NCI-H2081 treated with DMSO at 0.1 percent for 48 hours (cell line): Measurements from ENCODE around the gene TMEM9B.
"Not testable (repeated sequence)": the region's sequence is repeated elsewhere in the genome, so short reads cannot be mapped to it uniquely, and the experiment has no call there.

Experiments used
- DNase-seq: peaks from one replicate; lab custom pipeline; 2025; lab: John Stamatoyannopoulos, UW

TMEM9B gene

DNA sequence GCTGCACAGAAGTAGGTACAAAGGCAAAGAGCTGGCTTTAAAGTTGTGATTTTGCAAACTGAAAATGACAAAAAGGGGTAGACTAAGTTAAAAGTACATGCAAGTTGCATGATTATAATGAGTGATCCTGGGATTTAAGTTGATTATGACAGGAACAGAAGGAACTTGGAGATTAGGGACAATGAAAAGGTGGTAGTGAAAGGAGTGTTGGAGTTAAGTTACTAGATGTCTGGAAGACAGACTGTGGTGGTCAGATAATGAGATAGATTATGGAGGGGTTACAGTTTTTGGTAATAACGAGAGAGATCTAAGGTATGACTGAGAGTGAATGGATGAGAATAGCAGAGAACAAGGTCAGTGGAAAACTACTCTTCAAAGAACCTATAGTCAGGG, 7.7 kb upstream of the TMEM9B start:
- no peak for DNase-seq

DNA sequence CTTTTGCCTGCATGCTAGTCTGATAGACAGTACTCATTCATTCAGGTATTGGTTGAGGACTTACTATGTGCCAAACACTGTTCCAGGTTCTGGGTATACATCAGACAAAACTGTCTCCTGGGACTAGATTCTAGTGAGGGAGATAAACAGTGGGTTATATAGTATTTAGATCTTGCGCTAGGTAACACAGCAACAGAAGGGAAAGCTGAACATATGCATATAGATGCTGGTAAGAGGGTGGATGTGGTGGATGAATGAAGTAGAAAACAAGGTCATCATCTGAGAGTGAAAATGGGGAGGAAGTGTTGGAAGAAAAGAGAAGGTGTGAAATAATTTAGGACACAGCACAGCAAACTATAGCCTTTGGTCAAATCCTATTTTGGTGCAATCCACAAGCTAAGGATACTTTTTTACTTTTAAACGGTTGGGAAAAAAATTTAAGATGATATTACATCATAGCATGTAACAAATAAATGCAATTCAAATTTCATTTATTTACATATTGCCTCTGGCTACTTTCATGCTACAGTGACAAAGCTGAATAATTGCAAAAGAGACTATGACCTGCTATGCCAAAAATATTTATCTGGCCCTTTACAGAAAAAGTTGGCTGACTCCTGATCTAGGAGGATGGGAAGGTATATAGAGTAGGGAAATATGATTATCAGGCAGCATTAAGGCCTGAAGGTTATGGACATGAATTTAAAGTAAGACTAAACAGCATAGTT, 7.1 kb upstream of the TMEM9B start:
- no peak for DNase-seq

DNA sequence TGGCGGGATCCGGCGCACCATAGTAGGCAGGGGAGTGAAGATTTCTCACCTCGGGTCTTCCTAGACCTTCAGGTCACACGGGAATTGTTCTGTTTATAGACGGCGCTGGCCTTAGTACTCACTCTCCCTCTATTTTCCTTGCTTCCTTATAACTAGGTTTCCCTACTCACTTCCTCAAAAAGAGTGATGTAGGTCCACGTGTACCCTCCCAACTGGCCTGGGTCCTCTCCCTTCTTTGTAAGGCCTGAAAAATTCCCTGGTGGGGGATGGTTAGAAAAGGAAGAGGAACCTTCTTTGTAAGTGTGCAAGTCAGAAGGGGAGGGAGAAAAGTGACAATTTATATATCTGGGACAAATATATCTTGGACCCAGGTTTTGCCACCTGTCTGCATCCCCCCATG, 2.9 kb upstream of the TMEM9B start:
- no peak for DNase-seq

DNA sequence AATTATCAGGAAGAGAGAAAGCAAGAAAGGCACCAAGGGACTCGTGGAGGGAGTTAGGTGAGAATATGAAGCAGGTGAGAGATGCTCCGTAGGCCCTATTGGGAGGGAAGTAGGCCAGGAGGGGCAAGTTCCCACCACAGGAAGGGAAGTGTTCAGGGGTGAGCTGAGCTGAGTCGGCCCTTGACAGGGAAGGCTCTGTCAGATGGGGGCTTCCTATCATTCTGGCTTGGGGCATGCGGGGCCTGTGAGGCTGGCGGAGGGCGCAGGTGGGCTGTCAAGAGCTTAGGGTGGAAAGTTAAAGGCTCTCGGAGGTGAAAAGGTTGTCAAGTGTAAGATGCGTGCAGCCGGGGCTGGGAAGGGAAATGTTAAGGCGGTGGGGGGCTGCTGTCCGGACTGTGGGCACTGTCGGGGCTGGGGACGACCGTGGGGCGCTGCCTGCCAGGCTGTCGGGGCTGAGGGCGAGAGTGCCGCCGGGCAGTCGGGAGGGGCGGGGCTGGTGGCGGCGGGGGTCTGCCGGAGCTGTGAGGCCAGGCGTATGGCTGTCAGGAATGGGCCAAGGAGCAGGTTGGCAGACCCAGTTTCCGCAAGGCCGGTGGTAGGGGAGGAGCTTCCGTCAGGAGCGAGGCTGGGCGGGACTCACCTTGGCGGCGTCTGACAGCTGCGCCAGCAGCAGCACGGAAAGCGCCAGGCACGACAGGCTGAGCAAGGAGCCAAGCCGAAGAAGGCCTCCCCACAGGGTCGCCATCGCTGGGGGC, 496 bp downstream of the TMEM9B start:
- DNase-seq: peak; percentile 24

DNA sequence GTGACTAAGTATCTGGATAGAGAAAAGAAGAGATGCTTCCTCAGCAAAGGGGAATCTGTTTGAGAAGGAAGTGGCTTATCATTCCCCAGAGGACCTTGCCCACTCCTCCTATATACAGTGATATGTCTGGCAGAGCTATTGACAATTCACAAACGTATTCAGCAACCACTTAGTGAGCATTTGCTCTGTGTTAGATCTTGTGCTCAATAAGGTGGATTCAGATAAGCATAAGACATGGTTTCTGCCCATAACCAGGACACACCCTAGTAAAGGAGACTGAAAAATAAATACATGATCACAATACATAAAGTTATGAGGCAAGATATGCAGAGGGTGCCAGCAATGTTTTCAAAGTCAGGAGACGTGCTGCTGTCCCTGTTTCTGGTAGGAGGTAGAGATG, 1.4 kb downstream of the TMEM9B start:
- no peak for DNase-seq

DNA sequence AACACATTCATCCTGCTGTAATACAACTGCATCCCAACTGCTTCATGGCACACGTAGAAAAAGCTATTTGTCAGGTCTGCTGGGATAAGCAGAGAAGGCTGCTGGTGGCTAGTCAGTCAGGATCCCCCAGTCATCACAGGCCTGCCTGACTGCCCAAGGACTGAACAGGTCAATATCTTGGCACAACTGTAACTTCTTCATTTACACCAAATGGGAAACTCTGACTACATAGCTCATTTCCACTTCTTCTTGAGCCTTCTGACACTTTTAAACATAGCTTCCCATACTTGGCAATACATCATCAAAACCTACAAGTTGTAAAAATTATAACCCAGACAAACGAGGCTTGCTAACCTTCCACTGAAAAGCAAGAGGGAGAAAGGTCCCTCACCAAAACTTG, 2.8 kb downstream of the TMEM9B start:
- no peak for DNase-seq

DNA sequence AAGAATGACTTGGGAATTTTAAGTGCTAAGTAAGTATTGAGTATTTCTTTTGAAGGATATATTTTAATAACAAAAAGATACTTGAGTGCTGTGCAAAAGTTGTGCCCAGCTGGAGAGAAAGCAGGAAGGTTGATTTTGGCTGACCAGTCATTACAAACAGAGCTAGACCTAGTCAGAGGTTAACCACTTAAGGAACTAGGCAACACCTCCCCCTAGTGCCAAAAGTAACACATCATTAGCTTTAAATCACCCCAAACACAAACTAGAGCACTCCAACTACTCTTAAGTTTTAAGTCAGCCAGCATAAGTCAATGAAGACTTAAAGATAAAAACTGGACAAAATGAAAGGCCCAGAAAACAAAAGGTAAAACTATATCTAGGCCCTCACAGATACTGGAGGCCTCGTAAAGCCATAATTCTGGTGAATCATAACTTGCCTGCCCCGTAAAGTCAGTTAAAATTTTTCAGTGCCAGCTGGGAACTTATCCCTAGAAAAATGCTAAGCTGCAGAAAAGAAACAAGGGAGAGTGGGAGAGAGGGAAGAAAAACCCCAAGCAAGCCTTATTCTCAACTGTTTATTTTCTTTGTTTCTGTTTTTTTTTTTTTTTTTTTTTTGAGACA, 4.6 kb downstream of the TMEM9B start:
- peak; percentile 2 for DNase-seq

DNA sequence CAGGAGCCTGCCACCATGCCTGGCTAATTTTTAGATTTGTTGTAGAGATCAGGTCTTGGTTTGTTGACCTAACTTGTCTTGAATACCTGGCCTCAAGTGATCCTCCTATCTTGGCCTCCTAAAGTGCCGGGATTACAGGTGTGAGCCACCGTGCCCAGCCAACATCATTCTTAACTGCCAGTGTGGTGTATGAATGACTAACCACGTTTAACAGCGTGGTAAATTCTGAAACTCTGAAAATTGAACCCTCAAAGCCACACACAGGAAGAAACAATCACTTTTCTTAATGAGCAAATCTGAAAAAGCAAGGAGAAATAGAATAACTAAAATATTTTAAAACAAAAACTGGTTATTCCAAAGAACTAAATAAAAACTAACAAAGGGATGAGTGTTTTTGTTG, 7.4 kb downstream of the TMEM9B start:
- no peak for DNase-seq

DNA sequence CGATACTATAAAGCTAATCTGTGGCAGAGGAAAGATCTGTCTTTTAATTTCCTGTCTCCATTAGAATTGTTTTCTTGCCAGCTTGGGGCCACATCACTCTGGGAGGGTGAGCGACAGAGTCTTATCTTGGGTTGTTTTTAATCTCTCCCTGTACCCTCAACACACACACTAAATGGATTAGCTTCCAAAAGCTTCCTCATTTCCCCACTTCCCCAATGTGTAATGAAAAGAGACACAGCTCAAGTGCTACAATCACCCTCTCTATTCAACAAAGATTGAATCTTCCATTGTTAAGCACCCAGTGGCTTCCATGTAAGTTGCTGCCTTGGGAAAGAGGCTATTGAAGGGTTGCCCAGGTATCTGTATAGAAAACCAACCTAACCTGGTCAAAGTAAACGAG, 15.4 kb downstream of the TMEM9B start:
- DNase-seq: no peak

DNA sequence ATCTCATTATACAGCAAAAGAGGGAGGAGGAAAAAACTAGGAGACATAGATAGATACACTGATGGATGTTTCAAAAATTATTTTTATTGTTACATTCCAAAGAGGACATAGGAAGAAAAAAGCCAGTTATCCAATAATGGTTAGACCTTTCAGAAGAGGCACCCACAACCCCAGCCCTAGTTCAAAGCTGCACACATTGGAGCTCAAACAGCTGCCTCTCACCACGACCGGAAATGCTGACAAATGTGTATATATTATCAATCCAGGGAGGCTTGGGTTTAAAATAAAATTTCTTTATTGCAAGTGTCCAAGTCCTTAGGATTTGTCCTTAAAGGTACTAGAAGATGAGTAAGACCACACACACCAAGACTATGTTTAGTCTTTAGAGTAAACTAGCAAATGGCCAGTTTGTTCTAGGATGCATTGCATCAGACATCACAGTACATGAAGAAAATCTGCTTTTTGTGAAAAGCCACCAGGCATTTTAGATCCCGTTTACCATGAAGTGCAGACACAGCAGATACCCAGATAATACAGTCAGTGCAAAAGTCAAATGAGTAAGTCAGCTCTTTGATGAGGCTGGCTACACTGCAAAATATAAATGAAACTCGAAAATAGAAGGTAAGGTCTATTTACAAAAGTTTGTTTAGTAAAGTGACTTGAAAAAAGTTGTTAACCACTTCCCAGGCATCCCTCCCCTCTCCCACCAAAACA, 16.9 kb downstream of the TMEM9B start:
- DNase-seq: no peak

DNA sequence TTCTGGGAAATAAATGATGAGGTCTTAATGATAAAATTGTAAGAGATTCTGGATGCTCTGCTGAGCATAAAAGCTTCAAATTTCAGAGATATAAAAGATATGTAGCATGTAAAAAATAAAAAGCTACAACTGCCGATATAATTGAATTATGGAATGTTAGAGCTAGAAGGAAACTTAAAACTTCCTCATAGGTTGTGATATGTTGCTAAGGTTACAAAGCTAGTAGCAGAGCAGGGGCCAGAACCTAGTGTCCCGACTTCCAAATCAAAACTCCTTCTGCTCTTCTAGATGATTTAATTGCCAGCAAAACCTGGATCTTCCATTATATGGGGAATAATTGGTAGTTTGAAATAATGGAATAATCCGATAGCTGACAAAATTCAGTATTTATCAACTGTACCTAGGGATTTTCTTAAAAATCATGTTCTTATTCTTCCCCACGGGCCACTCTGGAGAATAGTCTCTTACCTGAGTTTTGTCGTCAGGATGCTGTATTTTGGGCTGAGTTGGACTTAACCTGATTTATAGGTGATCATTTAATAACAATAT, 21.6 kb downstream of the TMEM9B start, which contains the start of gene ASCL3:
Gene ASCL3, minus strand, starts transcription at position 499 of the 549 bp plus-strand sequence. CDS start 4,855 bp downstream, outside the sequence.
- no peak for DNase-seq

DNA sequence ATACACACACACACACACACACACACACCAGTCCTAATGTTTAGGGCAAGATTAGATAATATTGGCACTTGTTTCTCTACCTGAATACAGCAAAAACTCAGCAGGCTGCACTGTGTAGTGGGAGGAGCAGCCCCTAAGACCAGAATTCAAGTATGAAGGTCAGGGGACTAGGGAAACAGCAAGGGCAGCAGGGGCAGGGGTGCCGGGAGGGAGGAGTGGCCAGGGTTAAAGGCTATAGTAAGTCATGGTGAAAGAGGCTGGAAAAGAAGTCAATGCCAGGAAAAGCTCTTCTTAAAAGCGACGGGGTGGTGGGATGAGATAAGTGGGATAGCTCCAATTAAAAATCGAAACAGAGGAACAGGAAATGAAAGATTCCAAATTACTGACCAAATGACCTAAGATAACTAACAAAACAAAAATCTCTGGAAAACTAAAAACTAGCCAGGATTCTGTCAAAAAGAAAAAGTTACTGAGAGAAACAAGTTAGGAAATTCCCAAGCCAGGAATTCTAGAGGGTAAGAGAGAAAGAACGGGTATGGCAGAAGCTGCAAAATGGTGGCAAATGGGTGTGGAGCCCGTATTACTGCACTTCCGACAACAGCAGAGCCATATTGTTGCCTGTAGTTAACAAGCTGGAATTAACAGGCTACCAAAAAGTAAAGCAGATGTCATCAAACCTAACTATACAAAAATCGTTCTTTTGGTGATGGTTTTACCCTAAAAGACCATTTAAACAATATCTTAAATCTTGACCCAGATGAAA, 22.7 kb downstream of the TMEM9B start:
- no peak for DNase-seq

DNA sequence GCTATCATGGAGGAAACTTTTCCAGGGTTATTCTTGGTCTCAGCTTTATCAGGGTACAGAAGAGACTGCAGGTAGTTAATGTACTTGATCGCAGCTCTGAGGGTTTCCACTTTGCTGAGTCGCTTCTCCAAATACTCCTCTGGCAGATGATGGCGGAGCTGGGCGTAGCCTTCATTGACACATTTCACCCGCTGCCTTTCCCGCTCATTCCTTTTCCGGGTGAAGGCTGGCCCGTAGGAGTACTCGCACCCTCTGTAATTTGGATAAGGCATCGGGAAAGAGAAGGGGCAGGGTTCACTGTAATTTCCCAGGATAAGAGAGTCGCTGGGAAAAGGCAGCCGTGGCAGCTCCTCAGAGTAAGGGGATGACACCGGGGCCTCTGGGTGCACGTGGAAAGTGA, 26.6 kb downstream of the TMEM9B start:
- no peak for DNase-seq

DNA sequence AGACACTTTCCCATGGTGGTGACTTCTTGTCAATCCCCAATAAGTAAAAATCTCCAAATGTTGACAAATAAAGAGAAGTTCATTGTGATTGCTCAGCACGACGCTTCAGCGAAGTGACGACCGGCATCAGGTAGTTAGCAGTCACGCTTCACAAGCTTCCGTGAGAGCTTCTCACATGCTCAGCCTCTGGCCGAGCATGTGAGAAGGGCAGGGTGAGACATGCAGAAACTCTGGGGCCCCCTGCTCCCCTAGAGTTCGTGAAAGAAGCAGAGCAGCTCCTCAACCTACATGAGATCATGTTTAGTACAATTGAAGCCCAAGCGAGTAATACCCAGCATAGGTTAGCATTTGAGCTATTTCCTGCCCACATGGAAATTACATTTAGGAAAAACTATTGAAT, 27.1 kb downstream of the TMEM9B start:
- DNase-seq: no peak

DNA sequence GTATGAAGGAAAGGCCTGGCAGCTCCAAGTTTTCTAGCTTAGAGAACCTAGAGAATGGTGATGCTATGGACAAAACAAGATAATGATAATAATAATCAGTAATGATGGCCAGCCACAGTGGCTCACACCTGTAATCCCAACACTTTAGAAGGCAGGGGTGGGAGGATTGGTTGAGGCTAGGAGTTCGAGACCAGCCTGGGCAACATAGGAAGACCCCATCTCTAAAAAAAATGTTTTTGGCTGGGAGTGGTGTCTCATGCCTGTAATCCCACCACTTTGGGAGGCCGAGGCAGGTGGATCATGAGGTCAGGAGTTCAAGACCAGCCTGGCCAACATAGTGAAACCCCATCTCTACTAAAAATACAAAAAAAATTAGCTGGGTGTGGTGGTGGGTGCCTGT, 28.5 kb downstream of the TMEM9B start:
- DNase-seq: not testable (repeated sequence)

DNA sequence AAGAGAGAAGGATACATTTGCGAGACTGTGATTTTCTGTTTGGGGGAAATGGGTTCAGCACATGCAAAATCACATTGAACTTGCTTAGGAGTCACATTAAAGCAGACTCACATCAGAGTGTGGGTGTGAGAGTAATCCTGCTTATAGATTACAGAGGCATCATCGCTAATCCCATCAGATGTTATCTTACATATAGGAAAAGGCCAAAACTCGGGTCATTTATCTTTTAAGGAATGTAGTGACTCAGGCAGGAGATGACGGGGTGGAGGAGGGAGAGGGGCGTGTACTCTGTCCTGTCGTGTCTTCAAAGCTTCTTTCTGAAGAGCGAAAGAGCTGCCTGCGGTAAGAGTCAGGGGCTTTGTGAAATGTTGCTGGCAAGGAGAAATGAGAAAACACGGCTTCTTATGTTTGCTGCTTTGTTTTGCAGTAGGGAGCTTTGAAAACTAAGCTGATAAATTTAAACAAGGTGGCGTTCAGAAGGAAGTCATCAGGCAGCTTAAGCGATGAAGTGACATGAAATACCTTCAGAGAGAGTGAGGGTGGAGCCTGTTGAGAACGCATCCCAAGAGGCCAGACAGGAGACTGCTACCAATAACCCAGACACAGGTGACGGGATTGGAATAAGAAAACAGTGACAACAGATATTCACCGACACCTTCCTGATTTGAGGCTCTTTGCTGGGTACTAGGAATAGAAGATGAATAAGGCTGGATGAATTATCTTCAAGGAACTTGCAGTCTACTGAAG, 29.3 kb downstream of the TMEM9B start:
- no peak for DNase-seq

DNA sequence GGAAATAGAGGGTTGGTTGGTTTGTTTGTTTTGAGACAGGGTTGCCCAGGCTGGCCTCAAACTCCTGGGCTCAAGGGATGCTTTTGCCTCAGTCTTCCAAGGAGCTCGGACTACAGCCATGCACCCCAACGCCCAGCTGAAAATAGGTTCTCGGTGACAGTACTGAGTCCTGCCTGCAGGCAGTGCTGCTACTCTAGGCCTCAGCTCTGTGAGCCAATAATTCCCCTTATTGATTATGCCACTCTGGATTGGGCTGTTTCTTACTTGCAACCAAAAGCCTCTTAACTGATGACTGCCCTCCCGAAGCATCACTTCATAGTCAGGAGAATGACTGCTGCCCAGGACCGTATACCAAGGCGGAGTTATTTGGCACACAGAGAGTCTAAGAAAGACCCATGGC, 30.3 kb downstream of the TMEM9B start:
- no peak for DNase-seq

DNA sequence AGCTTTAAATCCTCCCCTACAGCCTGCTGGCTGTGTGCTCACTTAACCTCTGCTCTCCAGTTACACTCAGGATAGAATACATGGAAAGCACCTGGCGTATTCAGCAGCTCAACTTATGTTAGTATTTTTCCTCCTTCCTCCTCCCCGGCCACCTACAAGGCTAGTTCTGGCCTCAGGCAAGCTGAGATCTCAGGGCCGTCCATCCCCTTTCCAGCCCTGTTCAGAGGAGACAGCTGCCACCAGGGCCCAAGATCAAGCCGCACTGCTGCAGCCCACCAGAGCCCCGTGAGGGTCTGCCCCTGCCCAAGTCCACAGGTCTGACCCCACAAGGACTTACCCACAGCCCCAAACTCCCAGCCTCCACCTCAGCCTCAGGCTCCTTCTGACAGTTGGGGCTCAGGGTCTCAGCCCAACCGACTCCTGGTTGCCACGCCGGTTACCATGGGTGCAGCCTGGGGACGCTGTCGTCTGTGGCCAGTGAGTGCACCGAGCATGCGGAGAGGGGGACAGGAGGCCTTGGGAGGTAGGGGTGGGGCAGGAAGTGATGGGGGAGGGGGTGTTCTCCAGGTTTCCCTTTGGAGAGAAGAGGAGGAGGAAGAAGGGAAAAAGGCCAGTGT, 31.6 kb downstream of the TMEM9B start, which contains the start of gene C11orf16:
Gene C11orf16, minus strand, starts transcription at position 384 of the 617 bp plus-strand sequence. CDS start 639 bp downstream, outside the sequence.
- no peak for DNase-seq

DNA sequence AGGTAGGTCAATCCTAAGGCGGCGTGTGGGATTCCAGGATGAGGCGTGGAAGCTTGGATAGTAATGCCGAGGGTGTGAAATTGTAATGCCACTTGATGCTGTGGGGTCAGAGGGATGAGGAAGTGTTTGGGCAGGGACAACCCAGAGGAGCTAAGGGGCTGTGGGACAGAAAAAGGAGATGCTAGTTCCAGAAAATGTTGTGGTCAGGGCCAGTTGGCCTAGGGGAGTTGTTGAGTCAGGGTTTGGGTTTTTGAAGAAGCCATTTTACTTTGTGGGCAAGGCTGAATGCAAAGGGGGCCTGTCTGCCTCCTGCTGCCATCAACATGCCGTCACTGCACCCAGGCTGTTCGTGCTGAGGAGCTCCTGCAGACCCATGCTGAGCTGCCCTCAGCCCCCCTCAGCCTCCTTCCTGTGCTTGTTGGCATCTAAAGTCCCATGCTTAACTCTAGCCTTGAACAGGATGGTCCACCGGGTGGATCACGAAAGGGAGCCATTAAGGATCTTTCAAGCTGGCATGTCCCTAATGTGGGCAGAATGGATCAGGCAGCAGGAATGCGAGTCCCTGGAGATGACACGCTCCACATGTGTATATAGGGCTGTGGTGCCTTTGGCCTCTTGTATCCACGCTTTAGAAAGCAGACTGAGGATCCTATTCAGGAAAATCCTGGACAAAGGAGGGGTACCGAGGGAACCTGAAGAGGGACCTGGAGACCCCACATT, 33.6 kb downstream of the TMEM9B start:
- no peak for DNase-seq
